NB4 (cell line): ENCODE results near the gene HLA-DOA.

Experiments
- POLR2A ChIP-seq: IDR thresholded peaks from 2 replicates; pipeline ENCODE4 v1.6.1; 2011; ENCODE audit warnings: mild to moderate bottlenecking; ENCODE audit not compliant: insufficient read length; ENCODE audit errors: extremely low read depth
- TF ChIP-seq, protein P1 (sequence below): IDR thresholded peaks from one replicate; pipeline ENCODE4 v1.5.1; 2012; ENCODE audit warnings: low read depth, low read length

DNA sequence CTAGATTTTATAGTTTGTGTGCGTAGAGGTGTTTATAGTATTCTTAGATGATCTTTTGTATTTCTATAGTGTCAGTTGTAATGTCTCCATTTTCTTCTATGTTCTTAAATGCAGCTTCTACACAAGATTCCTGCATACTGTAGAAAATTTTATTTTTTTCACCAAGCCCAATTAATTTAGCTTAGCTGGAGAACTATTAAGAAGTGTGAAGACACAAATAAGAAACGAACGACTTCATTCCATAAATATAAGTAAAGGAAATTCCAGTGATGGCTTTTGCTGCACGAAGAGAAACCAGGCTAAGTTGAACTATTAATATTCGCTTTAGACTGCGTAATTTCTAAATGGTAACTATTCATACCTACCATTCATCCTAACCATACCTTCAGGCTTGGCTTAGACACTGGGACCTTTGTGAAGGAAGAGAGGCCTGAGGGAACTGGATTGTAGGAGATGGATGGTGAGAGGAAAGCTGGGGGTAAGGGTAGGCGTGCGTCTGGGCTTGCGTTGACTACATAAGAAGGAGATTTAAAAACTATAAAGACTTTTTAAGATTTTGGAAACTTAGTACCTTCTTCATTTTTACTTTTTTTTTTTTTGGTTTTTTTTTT is 15.9 kb downstream of the HLA-DOA start:
- no peak for TF ChIP-seq POLR2A
- TF ChIP-seq, protein P1, sequence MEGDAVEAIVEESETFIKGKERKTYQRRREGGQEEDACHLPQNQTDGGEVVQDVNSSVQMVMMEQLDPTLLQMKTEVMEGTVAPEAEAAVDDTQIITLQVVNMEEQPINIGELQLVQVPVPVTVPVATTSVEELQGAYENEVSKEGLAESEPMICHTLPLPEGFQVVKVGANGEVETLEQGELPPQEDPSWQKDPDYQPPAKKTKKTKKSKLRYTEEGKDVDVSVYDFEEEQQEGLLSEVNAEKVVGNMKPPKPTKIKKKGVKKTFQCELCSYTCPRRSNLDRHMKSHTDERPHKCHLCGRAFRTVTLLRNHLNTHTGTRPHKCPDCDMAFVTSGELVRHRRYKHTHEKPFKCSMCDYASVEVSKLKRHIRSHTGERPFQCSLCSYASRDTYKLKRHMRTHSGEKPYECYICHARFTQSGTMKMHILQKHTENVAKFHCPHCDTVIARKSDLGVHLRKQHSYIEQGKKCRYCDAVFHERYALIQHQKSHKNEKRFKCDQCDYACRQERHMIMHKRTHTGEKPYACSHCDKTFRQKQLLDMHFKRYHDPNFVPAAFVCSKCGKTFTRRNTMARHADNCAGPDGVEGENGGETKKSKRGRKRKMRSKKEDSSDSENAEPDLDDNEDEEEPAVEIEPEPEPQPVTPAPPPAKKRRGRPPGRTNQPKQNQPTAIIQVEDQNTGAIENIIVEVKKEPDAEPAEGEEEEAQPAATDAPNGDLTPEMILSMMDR = no peak
